Right atrium auricular region (tissue), 2 donors: Measurements from ENCODE around the gene PDE6G. TPM values are rescaled to one million over a fixed set of nuclear protein-coding genes. Genes with fewer than 3 reads are reported as not detected.

Experiments
- DNase-seq: peaks from one replicate; pipeline ENCODE4 v3.0.0-alpha.2; 2019; ENCODE audit warnings: low spot score
- H3K27ac ChIP-seq, 2 donors: fragments of 200-600 bp; sonication (generic); 1 replicate in 1 of 2; 2 replicates in 1 of 2; pipeline ENCODE4 v1.5.1; 2016 to 2019
- H3K27me3 ChIP-seq, 2 donors: fragments of 200-600 bp; sonication (generic); one replicate each; pipeline versions ENCODE4 v1.5.1 to v1.6.0; 2017 to 2019
- H3K36me3 ChIP-seq: fragments of 200-600 bp; sonication (generic); one replicate; pipeline ENCODE4 v1.5.1; 2016
- H3K4me1 ChIP-seq, 2 donors: fragments of 200-600 bp; sonication (generic); one replicate each; pipeline versions ENCODE4 v1.5.1 to v1.6.0; 2017 to 2019
- H3K4me3 ChIP-seq, 2 donors: fragments of 200-600 bp; sonication (generic); 1 replicate in 1 of 2; 2 replicates in 1 of 2; pipeline ENCODE4 v1.5.1; 2017 to 2019; ENCODE audit warnings: mild to moderate bottlenecking in 1 of 2, moderate library complexity in 1 of 2
- H3K9me3 ChIP-seq, 2 donors: fragments of 200-600 bp; sonication (generic); one replicate each; pipeline ENCODE4 v1.5.1; 2019
- CTCF ChIP-seq, 2 donors: fragments of 200-600 bp; sonication (generic); IDR thresholded peaks; one replicate each; pipeline ENCODE4 v1.5.1; 2019; ENCODE audit warnings: antibody characterized with exemption in 2 of 2
- total RNA-seq, 2 donors: library from RNA; depleted of rRNA; stranded (reverse); fragments of >200 nt; gene quantifications; one replicate each; pipeline ENCODE4 v1.1.0, GENCODE V29; 2016

PDE6G gene
- total RNA-seq, 2 donors from 2014 or later, result not detected

- H3K4me1 ChIP-seq, result peaks cover 0 to 14% of the 10 kb centered on the region in 2 donors
- no peaks in the 10 kb centered on the region for H3K27me3 ChIP-seq
- no peak for TF ChIP-seq CTCF (IDR thresholded peaks at IDR 0.05)
- H3K4me3 ChIP-seq, result no peak overlapping the region
- H3K36me3 ChIP-seq, result no peaks in the 10 kb centered on the region
- no peak for DNase-seq
- no peak overlapping the region for H3K27ac ChIP-seq
- H3K9me3 ChIP-seq, result no peaks in the 10 kb centered on the region
Measured at GRCh38 chr17:81640011-81640410, 16.3 kb downstream of the PDE6G start.

- no peak for TF ChIP-seq CTCF (IDR thresholded peaks at IDR 0.05)
- no peak for DNase-seq
- no peak overlapping the region for H3K4me3 ChIP-seq
Measured at GRCh38 chr17:81638683-81639082, 17.7 kb downstream of the PDE6G start.

GRCh38 chr17:81636505-81637288, 19.6 kb downstream of the PDE6G start, which contains the start of the genes NPLOC4 and TSPAN10:
Gene NPLOC4, minus strand, starts transcription at chr17:81637112. Its CDS starts 182 bp downstream, at chr17:81636930.
Gene TSPAN10, plus strand, starts transcription at chr17:81637196. Its CDS starts 5,217 bp downstream, at chr17:81642413.
- Histone ChIP-seq H3K36me3 (no peaks in the 10 kb centered on the region), H3K27me3 (no peaks in the 10 kb centered on the region), H3K4me1 (peaks cover 0 to 32% of the 10 kb centered on the region in 2 donors), H3K27ac (peak within 1 kb of the TSS; percentile 74 to 91), H3K9me3 (no peaks in the 10 kb centered on the region), H3K4me3 (peak within 1 kb of the TSS; percentile 71 to 93)
- peak; percentile 83 for DNase-seq
- peak in 1 of 2 donors; percentile 19 for TF ChIP-seq CTCF (IDR thresholded peaks at IDR 0.05)

More at GRCh38 chr17:81638683-81639082, 17.7 kb downstream of the PDE6G start:
- Histone ChIP-seq H3K27ac (no peak overlapping the region), H3K9me3 (no peaks in the 10 kb centered on the region), H3K27me3 (no peaks in the 10 kb centered on the region), H3K36me3 (no peaks in the 10 kb centered on the region), H3K4me1 (peaks cover 0 to 26% of the 10 kb centered on the region in 2 donors)

GRCh38 chr17:81635973-81636504, 20.3 kb downstream of the PDE6G start:
- DNase-seq, result no peak
- H3K36me3 ChIP-seq, result peaks cover 6% of the 10 kb centered on the region
- H3K27ac ChIP-seq, result peak overlapping the region; percentile 74 to 91
- TF ChIP-seq CTCF (IDR thresholded peaks at IDR 0.05), result no peak
- H3K9me3 ChIP-seq, result no peaks in the 10 kb centered on the region
- no peaks in the 10 kb centered on the region for H3K27me3 ChIP-seq
- peak overlapping the region; percentile 71 to 93 for H3K4me3 ChIP-seq
- peaks cover 0 to 32% of the 10 kb centered on the region in 2 donors for H3K4me1 ChIP-seq

- H3K27me3 ChIP-seq, result no peaks in the 10 kb centered on the region
- H3K27ac ChIP-seq, result peak overlapping the region in 1 of 2 donors; percentile 91
- no peaks in the 10 kb centered on the region for H3K9me3 ChIP-seq
- no peak for TF ChIP-seq CTCF (IDR thresholded peaks at IDR 0.05)
- H3K4me1 ChIP-seq, result peaks cover 0 to 32% of the 10 kb centered on the region in 2 donors
- peaks cover 6% of the 10 kb centered on the region for H3K36me3 ChIP-seq
- H3K4me3 ChIP-seq, result peak overlapping the region; percentile 71 to 93
- DNase-seq, result no peak
Measured at GRCh38 chr17:81635431-81635830, 20.9 kb downstream of the PDE6G start.
